LNCaP clone FGC (cell line): ENCODE data around the gene DNAH2.

ENCODE experiments used
- DNase-seq: peaks from one replicate; pipeline ENCODE4 v3.0.0-alpha.2; 2011; ENCODE audit warnings: low read depth
- H3K4me3 ChIP-seq: 2 replicates; pipeline ENCODE4 v1.5.1; 2011; ENCODE audit warnings: mild to moderate bottlenecking, low read depth, low read length, control low read depth
- TF ChIP-seq, protein P1 (sequence below): IDR thresholded peaks from 2 replicates; pipeline ENCODE4 v1.5.1; 2012; ENCODE audit warnings: mild to moderate bottlenecking; ENCODE audit not compliant: control insufficient read depth, insufficient read depth; ENCODE audit errors: extremely low read depth

The DNAH2 gene

DNA sequence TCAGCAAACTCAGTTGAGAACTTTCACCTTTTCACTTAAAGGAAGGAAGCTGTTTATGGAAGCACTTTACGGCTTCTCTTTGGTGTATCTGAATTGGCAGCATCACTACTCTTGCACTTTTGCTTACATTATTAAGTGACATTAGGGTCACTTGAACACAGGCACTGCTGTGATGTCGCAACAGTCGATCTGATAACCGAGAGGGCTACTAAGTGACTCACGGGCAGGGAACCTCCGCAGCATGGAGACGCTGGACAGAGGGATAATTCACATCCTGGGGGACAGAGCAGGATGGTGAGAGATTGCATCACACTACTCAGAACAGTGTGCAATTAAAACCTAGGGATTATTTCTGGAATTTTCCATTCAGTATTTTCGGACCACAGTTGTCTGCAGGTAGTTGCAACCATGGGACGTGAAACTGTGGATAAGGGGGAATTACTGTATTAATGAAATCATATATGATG is 56.5 kb downstream of the DNAH2 start:
- no peak overlapping the region for H3K4me3 ChIP-seq
- DNase-seq: no peak
- TF ChIP-seq, protein P1, sequence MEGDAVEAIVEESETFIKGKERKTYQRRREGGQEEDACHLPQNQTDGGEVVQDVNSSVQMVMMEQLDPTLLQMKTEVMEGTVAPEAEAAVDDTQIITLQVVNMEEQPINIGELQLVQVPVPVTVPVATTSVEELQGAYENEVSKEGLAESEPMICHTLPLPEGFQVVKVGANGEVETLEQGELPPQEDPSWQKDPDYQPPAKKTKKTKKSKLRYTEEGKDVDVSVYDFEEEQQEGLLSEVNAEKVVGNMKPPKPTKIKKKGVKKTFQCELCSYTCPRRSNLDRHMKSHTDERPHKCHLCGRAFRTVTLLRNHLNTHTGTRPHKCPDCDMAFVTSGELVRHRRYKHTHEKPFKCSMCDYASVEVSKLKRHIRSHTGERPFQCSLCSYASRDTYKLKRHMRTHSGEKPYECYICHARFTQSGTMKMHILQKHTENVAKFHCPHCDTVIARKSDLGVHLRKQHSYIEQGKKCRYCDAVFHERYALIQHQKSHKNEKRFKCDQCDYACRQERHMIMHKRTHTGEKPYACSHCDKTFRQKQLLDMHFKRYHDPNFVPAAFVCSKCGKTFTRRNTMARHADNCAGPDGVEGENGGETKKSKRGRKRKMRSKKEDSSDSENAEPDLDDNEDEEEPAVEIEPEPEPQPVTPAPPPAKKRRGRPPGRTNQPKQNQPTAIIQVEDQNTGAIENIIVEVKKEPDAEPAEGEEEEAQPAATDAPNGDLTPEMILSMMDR: no peak

DNA sequence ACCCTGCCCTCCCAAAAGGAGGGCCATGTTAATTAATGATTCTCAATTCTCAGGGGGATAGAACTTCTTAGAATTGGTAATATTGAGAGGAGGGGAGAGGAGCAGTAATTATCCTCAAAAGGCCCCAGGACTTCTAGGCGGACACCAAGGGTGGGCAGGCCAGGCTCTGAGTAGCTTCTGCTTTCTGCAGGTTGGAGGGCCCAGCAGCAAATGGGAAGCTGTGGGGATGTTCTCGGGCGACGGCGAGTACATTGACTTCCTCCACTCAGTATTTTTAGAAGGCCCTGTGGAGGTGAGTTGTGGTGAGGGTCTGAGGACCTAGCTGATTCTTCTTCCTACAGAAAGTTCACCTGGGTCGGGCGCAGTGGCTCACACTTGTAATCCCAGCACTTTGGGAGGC is 57.5 kb downstream of the DNAH2 start:
- no peak overlapping the region for H3K4me3 ChIP-seq
- DNase-seq: no peak
- TF ChIP-seq, protein P1: no peak

DNA sequence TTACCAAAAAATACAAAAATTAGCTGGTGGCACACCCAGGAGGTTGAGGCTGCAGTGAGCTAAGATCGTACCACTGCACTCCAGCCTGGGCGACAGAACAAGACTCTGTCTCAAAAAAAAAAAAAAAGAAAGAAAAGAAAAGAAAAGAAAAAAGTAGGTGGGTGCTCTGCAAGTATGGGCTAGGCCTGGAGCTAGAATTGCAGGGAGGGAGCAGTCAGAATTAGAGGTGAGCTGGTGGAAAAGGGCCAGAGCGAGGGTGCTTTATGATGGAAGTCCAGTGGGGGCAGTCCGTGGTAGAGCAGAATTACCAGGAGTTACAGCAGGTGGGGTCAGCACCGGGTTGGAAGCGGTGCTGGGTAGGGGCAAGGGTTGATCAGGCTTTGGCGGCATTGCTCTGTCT is 59.5 kb downstream of the DNAH2 start:
- H3K4me3 ChIP-seq: no peak overlapping the region
- no peak for DNase-seq
- TF ChIP-seq, protein P1: no peak

DNA sequence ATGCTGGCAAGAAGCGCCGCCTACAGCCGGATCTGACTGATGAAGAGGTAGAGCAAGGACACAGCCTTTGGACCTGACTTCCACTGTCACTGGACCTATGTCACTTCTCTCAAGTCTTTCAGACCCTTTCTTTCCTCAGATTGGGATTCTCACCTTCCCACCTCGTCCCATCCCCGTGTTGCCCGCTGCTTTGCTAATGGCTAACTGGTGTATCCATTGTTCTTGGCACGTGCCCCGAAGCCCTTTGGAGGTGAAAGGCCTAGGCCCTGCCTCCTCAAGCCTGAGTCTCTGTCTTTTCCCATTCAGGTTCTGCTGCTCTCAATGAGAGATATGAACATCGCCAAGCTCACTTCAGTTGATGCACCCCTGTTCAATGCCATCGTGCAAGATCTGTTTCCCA is 63.2 kb downstream of the DNAH2 start:
- no peak for DNase-seq
- no peak overlapping the region for H3K4me3 ChIP-seq
- TF ChIP-seq, protein P1: no peak

DNA sequence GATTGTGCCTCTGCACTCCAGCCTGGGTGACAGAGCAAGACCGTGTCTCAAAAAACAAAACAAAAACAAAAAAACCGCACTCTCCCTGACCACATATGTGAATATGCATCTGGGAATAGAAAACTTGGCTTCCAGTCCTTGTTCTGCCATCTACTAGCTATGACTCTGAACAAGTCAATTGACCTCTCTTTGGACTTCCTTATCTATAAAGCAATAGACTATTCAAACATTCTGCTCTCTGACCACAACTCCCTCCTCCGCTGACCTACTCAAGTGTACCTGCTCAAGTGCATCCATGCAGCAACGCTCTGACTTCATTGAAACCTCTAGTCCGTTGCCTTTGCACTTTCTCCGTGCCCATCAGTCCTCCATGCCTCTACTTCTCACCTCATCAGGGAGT is 63.9 kb downstream of the DNAH2 start:
- DNase-seq: no peak
- no peak overlapping the region for H3K4me3 ChIP-seq
- TF ChIP-seq, protein P1: no peak

DNA sequence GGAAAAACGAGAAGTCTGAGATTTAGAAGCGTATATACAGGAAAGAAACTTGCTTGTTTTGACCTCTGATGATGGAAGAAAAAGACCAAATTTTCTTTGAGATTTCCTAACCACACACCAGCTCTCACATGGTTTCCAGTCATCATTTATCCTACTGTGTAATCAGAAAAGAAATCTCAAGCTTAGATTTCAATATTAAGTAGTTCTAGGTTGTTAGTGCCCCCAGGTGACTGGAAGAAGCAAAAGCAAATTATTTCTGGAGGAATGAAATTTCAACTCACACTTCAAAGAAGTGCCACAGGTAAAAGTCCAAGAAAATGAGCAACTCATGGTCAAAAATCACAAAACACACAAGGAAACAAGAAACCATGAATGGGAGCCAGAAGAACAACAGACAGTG is 64.7 kb downstream of the DNAH2 start:
- TF ChIP-seq, protein P1: peak; percentile 27; the same call in 1 of the 2 replicates
- H3K4me3 ChIP-seq: no peak overlapping the region
- no peak for DNase-seq

DNA sequence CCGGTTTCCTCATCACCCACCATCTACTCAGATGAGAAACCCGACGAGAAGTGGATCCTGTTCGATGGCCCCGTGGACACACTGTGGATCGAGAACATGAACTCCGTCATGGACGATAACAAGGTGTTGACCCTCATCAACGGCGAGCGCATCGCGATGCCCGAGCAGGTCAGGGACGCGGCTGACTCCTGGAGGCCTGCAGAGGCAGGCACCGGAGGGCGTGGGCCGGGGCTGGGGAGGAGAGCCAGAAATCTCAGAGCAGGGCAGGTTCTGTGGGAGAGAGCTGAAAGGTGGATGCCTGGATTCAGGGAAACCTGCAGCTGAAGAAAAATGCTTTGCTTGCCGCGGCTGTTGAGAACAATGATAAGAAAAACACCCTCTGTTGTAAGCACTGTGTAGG is 69.3 kb downstream of the DNAH2 start:
- H3K4me3 ChIP-seq: no peak overlapping the region
- no peak for DNase-seq
- TF ChIP-seq, protein P1: no peak
